ENCODE results near the gene ZNF394. TPM values are rescaled to one million over a fixed set of nuclear protein-coding genes. Genes with fewer than 3 reads are reported as not detected.
A peak's percentile ranks its signal among the peaks of the same experiment; 100 is the strongest.

ZNF394 gene
- total and polyA plus RNA-seq, 9 of the 15 experiments (the other 6 are each of a cell fraction or from before 2014, with no cell fraction given), result 2.9 to 32.2 (median 24.2) TPM

- TF ChIP-seq REST (IDR thresholded peaks at IDR 0.05; ENCODE audit: borderline replicate concordance) (peak; percentile 47; the same call in 1 of the 2 replicates), REST (CRISPR knock-in tag; IDR thresholded peaks at IDR 0.05; ENCODE audit: low read depth) (no peak), NUFIP1 (IDR thresholded peaks at IDR 0.05; ENCODE audit: partially characterized antibody) (no peak), RAD21 (CRISPR knock-in tag; conservative IDR thresholded peaks at IDR 0.05 in 1 of 2, IDR thresholded peaks at IDR 0.05 in 1 of 2) (peak in 1 of 2 experiments; percentile 50; a peak in 2 of 4 replicates), POLR2A (conservative IDR thresholded peaks at IDR 0.05) (no peak), CTCF (IDR thresholded peaks at IDR 0.05 in 2 of 3, conservative IDR thresholded peaks at IDR 0.05 in 1 of 3; ENCODE audit: insufficient read depth in 2 of 3, low read depth in 1 of 3, low read length in 3 of 3) (peak; percentile 48 to 64 (median 53)), ATF7 (IDR thresholded peaks at IDR 0.05) (no peak), HMGXB4 (CRISPR knock-in tag; IDR thresholded peaks at IDR 0.05) (no peak)
These were observed 25.8 kb upstream of the ZNF394 start (continued) for GRCh38 chr7:99525713-99526440.

Measured in K562 (cell line).